ENCODE measurements around the gene A2M. TPM values are rescaled to one million over a fixed set of nuclear protein-coding genes. Genes with fewer than 3 reads are reported as not detected.

Gene A2M
- total RNA-seq, 1 experiment from 2014 or later, result 1.9 TPM

- Mint-ChIP-seq H3K27ac (no peak overlapping the region), H3K9me3 (peaks cover 34% of the 10 kb centered on the region), H3K36me3 (no peaks in the 10 kb centered on the region; the same call in 1 of the 2 replicates), H3K4me1 (no peaks in the 10 kb centered on the region), H3K27me3 (ENCODE audit: low read depth) (no peaks in the 10 kb centered on the region), H3K4me3 (no peak overlapping the region)
- TF ChIP-seq TEAD4 (CRISPR knock-in tag; IDR thresholded peaks at IDR 0.05) (no peak), ZNF396 (CRISPR knock-in tag; IDR thresholded peaks at IDR 0.05; ENCODE audit: borderline replicate concordance) (no peak), RELA (CRISPR knock-in tag; IDR thresholded peaks at IDR 0.05; ENCODE audit: borderline replicate concordance) (no peak), ZBTB21 (CRISPR knock-in tag; IDR thresholded peaks at IDR 0.05; ENCODE audit: borderline replicate concordance) (no peak), EMX1 (CRISPR knock-in tag; IDR thresholded peaks at IDR 0.05) (no peak), TEAD1 (CRISPR knock-in tag; IDR thresholded peaks at IDR 0.05) (no peak), CBFB (CRISPR knock-in tag; IDR thresholded peaks at IDR 0.05; ENCODE audit: low read depth) (no peak), ZNF423 (CRISPR knock-in tag; IDR thresholded peaks at IDR 0.05) (no peak), IRF2 (CRISPR knock-in tag; IDR thresholded peaks at IDR 0.05; ENCODE audit: borderline replicate concordance, low read depth) (no peak), HMGA2 (CRISPR knock-in tag; IDR thresholded peaks at IDR 0.05) (no peak), E2F5 (CRISPR knock-in tag; IDR thresholded peaks at IDR 0.05) (no peak), NR2C2 (CRISPR knock-in tag; IDR thresholded peaks at IDR 0.05) (no peak), GTF2I (CRISPR knock-in tag; conservative IDR thresholded peaks at IDR 0.05) (no peak), FOXJ3 (CRISPR knock-in tag; IDR thresholded peaks at IDR 0.05; ENCODE audit: borderline replicate concordance) (no peak)
- TF ChIP-seq, protein P1, sequence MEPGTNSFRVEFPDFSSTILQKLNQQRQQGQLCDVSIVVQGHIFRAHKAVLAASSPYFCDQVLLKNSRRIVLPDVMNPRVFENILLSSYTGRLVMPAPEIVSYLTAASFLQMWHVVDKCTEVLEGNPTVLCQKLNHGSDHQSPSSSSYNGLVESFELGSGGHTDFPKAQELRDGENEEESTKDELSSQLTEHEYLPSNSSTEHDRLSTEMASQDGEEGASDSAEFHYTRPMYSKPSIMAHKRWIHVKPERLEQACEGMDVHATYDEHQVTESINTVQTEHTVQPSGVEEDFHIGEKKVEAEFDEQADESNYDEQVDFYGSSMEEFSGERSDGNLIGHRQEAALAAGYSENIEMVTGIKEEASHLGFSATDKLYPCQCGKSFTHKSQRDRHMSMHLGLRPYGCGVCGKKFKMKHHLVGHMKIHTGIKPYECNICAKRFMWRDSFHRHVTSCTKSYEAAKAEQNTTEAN (CRISPR knock-in tag; IDR thresholded peaks at IDR 0.05), result no peak
- TF ChIP-seq, protein P2, sequence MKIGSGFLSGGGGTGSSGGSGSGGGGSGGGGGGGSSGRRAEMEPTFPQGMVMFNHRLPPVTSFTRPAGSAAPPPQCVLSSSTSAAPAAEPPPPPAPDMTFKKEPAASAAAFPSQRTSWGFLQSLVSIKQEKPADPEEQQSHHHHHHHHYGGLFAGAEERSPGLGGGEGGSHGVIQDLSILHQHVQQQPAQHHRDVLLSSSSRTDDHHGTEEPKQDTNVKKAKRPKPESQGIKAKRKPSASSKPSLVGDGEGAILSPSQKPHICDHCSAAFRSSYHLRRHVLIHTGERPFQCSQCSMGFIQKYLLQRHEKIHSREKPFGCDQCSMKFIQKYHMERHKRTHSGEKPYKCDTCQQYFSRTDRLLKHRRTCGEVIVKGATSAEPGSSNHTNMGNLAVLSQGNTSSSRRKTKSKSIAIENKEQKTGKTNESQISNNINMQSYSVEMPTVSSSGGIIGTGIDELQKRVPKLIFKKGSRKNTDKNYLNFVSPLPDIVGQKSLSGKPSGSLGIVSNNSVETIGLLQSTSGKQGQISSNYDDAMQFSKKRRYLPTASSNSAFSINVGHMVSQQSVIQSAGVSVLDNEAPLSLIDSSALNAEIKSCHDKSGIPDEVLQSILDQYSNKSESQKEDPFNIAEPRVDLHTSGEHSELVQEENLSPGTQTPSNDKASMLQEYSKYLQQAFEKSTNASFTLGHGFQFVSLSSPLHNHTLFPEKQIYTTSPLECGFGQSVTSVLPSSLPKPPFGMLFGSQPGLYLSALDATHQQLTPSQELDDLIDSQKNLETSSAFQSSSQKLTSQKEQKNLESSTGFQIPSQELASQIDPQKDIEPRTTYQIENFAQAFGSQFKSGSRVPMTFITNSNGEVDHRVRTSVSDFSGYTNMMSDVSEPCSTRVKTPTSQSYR (CRISPR knock-in tag; IDR thresholded peaks at IDR 0.05), result no peak
- TF ChIP-seq, protein P3, sequence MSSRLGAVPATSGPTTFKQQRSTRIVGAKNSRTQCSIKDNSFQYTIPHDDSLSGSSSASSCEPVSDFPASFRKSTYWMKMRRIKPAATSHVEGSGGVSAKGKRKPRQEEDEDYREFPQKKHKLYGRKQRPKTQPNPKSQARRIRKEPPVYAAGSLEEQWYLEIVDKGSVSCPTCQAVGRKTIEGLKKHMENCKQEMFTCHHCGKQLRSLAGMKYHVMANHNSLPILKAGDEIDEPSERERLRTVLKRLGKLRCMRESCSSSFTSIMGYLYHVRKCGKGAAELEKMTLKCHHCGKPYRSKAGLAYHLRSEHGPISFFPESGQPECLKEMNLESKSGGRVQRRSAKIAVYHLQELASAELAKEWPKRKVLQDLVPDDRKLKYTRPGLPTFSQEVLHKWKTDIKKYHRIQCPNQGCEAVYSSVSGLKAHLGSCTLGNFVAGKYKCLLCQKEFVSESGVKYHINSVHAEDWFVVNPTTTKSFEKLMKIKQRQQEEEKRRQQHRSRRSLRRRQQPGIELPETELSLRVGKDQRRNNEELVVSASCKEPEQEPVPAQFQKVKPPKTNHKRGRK (CRISPR knock-in tag; IDR thresholded peaks at IDR 0.05; ENCODE audit: borderline replicate concordance), result no peak
- ATAC-seq (no peak), DNase-seq (ENCODE audit: low spot score) (no peak)
- ChIA-PET CTCF (no interaction called here), POLR2A (no interaction called here)
Measured at GRCh38 chr12:9133216-9133916, 17.6 kb upstream of the A2M start.

GRCh38 chr12:9132008-9132535 lies 16.4 kb upstream of the A2M start:
- Mint-ChIP-seq H3K4me3 (no peak overlapping the region), H3K27me3 (ENCODE audit: low read depth) (no peaks in the 10 kb centered on the region), H3K27ac (no peak overlapping the region), H3K4me1 (no peaks in the 10 kb centered on the region), H3K36me3 (no peaks in the 10 kb centered on the region), H3K9me3 (peaks cover 30% of the 10 kb centered on the region)
- TF ChIP-seq FOXK1 (CRISPR knock-in tag; IDR thresholded peaks at IDR 0.05), result no peak
- peak; percentile 97 for TF ChIP-seq GABPB1 (CRISPR knock-in tag; IDR thresholded peaks at IDR 0.05)
- CTCF ChIA-PET, result no interaction called here
- POLR2A ChIA-PET, result no interaction called here
- DNase-seq (ENCODE audit: low spot score) (no peak), ATAC-seq (no peak)

All from WTC11 (cell line).